ENCODE results near the gene ITPRID1. TPM values are rescaled to one million over a fixed set of nuclear protein-coding genes. Genes with fewer than 3 reads are reported as not detected.

The ITPRID1 gene
- total RNA-seq, 1 experiment from 2014 or later = not detected

GRCh38 chr7:31688996-31689395 lies 175.1 kb downstream of the ITPRID1 start:
- POLR2A ChIA-PET = no interaction called here
- Histone ChIP-seq H3K9me3 (ENCODE audit: control insufficient read depth, insufficient read depth, low read depth, low read length) (no peaks in the 10 kb centered on the region), H3K27ac (ENCODE audit: low read length) (no peak overlapping the region), H3K27me3 (ENCODE audit: control insufficient read depth, insufficient read depth, low read length) (peaks cover 7% of the 10 kb centered on the region), H3K4me1 (ENCODE audit: control insufficient read depth, insufficient read depth, low read length) (no peaks in the 10 kb centered on the region), H3K4me3 (ENCODE audit: low read depth in 2 of 2, low read length in 2 of 2) (no peak overlapping the region), H3K36me3 (ENCODE audit: control insufficient read depth, insufficient read depth, low read length) (no peaks in the 10 kb centered on the region)
- DNase-seq (ENCODE audit: low read depth, low spot score) = no peak
- TF ChIP-seq CTCF (IDR thresholded peaks at IDR 0.05) (no peak), SIN3A (IDR thresholded peaks at IDR 0.05; ENCODE audit: borderline replicate concordance, insufficient read depth, low read depth, low read length) (no peak), REST (IDR thresholded peaks at IDR 0.05; ENCODE audit: insufficient read depth in 1 of 2, low read depth in 2 of 2, low read length in 1 of 2) (no peak), POLR2AphosphoS5 (IDR thresholded peaks at IDR 0.05; ENCODE audit: low read depth, low read length) (no peak), TCF7L2 (IDR thresholded peaks at IDR 0.05; ENCODE audit: low read depth, low read length) (no peak)
- in situ Hi-C loops (cut with HindIII; ENCODE audit: low pct_unique_long_range_greater_than_20kb, low sequenced_read_pairs) = no loop called here
- ATAC-seq = no peak
- no TSS peak for BruUV-seq (replicated peaks)
- CTCF ChIA-PET = no interaction called here
- intact Hi-C loops (cut with micrococcal nuclease; ENCODE audit: unreplicated experiment) = no loop called here

DNA sequence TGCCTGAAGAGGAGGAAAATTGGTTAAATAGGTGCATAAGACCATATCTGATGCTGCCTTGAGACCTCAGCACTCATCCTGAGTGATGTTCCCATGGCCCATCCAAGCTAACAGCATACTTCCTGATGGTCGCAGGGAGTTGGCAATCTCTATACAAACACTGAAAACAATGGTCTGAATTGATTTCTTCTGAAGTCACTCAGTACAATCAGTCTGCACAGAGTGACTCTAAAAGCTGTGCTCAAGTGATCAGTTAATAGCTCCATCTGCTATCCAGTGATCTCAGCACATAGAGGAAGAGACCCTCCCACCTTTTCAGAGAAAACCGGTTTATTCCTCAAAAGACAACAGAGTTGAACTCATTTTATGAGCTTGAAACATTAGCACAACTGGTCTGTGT lies 177.0 kb downstream of the ITPRID1 start:
- no peak for DNase-seq (ENCODE audit: low read depth, low spot score)
- intact Hi-C loops (cut with micrococcal nuclease; ENCODE audit: unreplicated experiment) (no loop called here), in situ Hi-C loops (cut with HindIII; ENCODE audit: low pct_unique_long_range_greater_than_20kb, low sequenced_read_pairs) (no loop called here)
- no peaks in the 10 kb centered on the region for H3K4me1 ChIP-seq (ENCODE audit: control insufficient read depth, insufficient read depth, low read length)
- no peak for ATAC-seq
- no peak for TF ChIP-seq CTCF (IDR thresholded peaks at IDR 0.05)
- no peak for TF ChIP-seq POLR2AphosphoS5 (IDR thresholded peaks at IDR 0.05; ENCODE audit: low read depth, low read length)
- no peak for TF ChIP-seq REST (IDR thresholded peaks at IDR 0.05; ENCODE audit: insufficient read depth in 1 of 2, low read depth in 2 of 2, low read length in 1 of 2)
- no peak for TF ChIP-seq TCF7L2 (IDR thresholded peaks at IDR 0.05; ENCODE audit: low read depth, low read length)
- no peak for TF ChIP-seq SIN3A (IDR thresholded peaks at IDR 0.05; ENCODE audit: borderline replicate concordance, insufficient read depth, low read depth, low read length)
- ChIA-PET POLR2A (no interaction called here), CTCF (no interaction called here)
- no peak overlapping the region for H3K4me3 ChIP-seq (ENCODE audit: low read depth in 2 of 2, low read length in 2 of 2)
- H3K27ac ChIP-seq (ENCODE audit: low read length) = no peak overlapping the region
- no peaks in the 10 kb centered on the region for H3K9me3 ChIP-seq (ENCODE audit: control insufficient read depth, insufficient read depth, low read depth, low read length)
- no peaks in the 10 kb centered on the region for H3K36me3 ChIP-seq (ENCODE audit: control insufficient read depth, insufficient read depth, low read length)
- peaks cover 7% of the 10 kb centered on the region for H3K27me3 ChIP-seq (ENCODE audit: control insufficient read depth, insufficient read depth, low read length)
- no TSS peak for BruUV-seq (replicated peaks)
